Measurements from ENCODE around the gene CLCNKA. TPM values are rescaled to one million over a fixed set of nuclear protein-coding genes. Genes with fewer than 3 reads are reported as not detected.

The CLCNKA gene
- total RNA-seq, 1 experiment from 2014 or later = 0.10 TPM

GRCh38 chr1:15988856-15989736, 32.7 kb upstream of the CLCNKA start:
- no peak overlapping the region for H2AFZ ChIP-seq (ENCODE audit: low read depth, low read length, poor library complexity, severe bottlenecking)
- no peaks in the 10 kb centered on the region for H3K27me3 ChIP-seq (ENCODE audit: insufficient read depth, low read length)
- TF ChIP-seq SRF (IDR thresholded peaks at IDR 0.05; ENCODE audit: low read depth) (no peak), ZFX (IDR thresholded peaks at IDR 0.05) (no peak)
- ChIA-PET CTCF (no interaction called here), POLR2A (no interaction called here), RAD21 (ENCODE audit: low non-redundant PET in 1 of 2, low total read pairs in 2 of 2, uncharacterized antibody in 2 of 2, unreplicated experiment in 2 of 2) (interaction anchor here in 1 of 2 experiments (0.6 kb wide), 1 partner anchor 163 kb away, joined by 3 read pairs; no protein-coding TSS in a partner anchor)
- H3K9me2 ChIP-seq (ENCODE audit: insufficient read depth) = no peaks in the 10 kb centered on the region
- DNase-seq (ENCODE audit: low read depth, low spot score) (no peak), ATAC-seq (no peak)
- no peaks in the 10 kb centered on the region for H3K9me3 ChIP-seq (ENCODE audit: control insufficient read depth in 1 of 2, insufficient read depth in 1 of 2, low read depth in 1 of 2, low read length in 2 of 2)
- H3K79me2 ChIP-seq (ENCODE audit: insufficient read depth, low read length) = no peaks in the 10 kb centered on the region
- H4K20me1 ChIP-seq (ENCODE audit: insufficient read depth) = no peaks in the 10 kb centered on the region
- peaks cover 10 to 23% of the 10 kb centered on the region in 2 experiments for H3K4me1 ChIP-seq (ENCODE audit: control insufficient read depth in 1 of 2, insufficient read depth in 2 of 2, low read length in 2 of 2)
- H3K27ac ChIP-seq (ENCODE audit: low read depth, low read length) = no peak overlapping the region
- no peak overlapping the region for H3K4me3 ChIP-seq (replicated peaks in 1 of 2; ENCODE audit: low read depth in 1 of 2, low read length in 2 of 2)
- H3K36me3 ChIP-seq (ENCODE audit: control insufficient read depth in 1 of 2, insufficient read depth in 2 of 2, low read length in 2 of 2) = no peaks in the 10 kb centered on the region
- H3K9ac ChIP-seq (ENCODE audit: low read length) = no peak overlapping the region
- no peak overlapping the region for H3K4me2 ChIP-seq (ENCODE audit: low read length)
- intact Hi-C loops (cut with micrococcal nuclease) = no loop called here
- BruUV-seq (replicated peaks) = no TSS peak

GRCh38 chr1:15989776-15990175, 32.1 kb upstream of the CLCNKA start:
- BruUV-seq (replicated peaks) = no TSS peak
- no peak overlapping the region for H3K4me3 ChIP-seq (replicated peaks in 1 of 2; ENCODE audit: low read depth in 1 of 2, low read length in 2 of 2)
- no peak overlapping the region for H3K4me2 ChIP-seq (ENCODE audit: low read length)
- no peak for DNase-seq (ENCODE audit: low read depth, low spot score)
- H3K9me2 ChIP-seq (ENCODE audit: insufficient read depth) = no peaks in the 10 kb centered on the region
- ChIA-PET CTCF (no interaction called here), RAD21 (ENCODE audit: low non-redundant PET in 1 of 2, low total read pairs in 2 of 2, uncharacterized antibody in 2 of 2, unreplicated experiment in 2 of 2) (no interaction called here), POLR2A (no interaction called here)
- no peak for ATAC-seq
- H3K9ac ChIP-seq (ENCODE audit: low read length) = no peak overlapping the region
- intact Hi-C loops (cut with micrococcal nuclease) = loop anchor here (5.0 kb wide), 1 partner anchor 397 kb away; no protein-coding TSS in a partner anchor
- H3K36me3 ChIP-seq (ENCODE audit: control insufficient read depth in 1 of 2, insufficient read depth in 2 of 2, low read length in 2 of 2) = no peaks in the 10 kb centered on the region
- H4K20me1 ChIP-seq (ENCODE audit: insufficient read depth) = no peaks in the 10 kb centered on the region
- no peaks in the 10 kb centered on the region for H3K9me3 ChIP-seq (ENCODE audit: control insufficient read depth in 1 of 2, insufficient read depth in 1 of 2, low read depth in 1 of 2, low read length in 2 of 2)
- no peak for TF ChIP-seq ELF1 (IDR thresholded peaks at IDR 0.05; ENCODE audit: borderline replicate concordance, low read depth)
- H3K27me3 ChIP-seq (ENCODE audit: insufficient read depth, low read length) = no peaks in the 10 kb centered on the region
- no peaks in the 10 kb centered on the region for H3K79me2 ChIP-seq (ENCODE audit: insufficient read depth, low read length)
- H2AFZ ChIP-seq (ENCODE audit: low read depth, low read length, poor library complexity, severe bottlenecking) = no peak overlapping the region
- H3K27ac ChIP-seq (ENCODE audit: low read depth, low read length) = no peak overlapping the region
- H3K4me1 ChIP-seq (ENCODE audit: control insufficient read depth in 1 of 2, insufficient read depth in 2 of 2, low read length in 2 of 2) = peaks cover 10 to 20% of the 10 kb centered on the region in 2 experiments
